ENCODE data around the gene CYTH4. TPM values are rescaled to one million over a fixed set of nuclear protein-coding genes. Genes with fewer than 3 reads are reported as not detected.
"Not testable (repeated sequence)": the region's sequence is repeated elsewhere in the genome, so short reads cannot be mapped to it uniquely, and the experiment has no call there.

Gene CYTH4
- polyA plus RNA-seq, 1 experiment: not detected

DNA sequence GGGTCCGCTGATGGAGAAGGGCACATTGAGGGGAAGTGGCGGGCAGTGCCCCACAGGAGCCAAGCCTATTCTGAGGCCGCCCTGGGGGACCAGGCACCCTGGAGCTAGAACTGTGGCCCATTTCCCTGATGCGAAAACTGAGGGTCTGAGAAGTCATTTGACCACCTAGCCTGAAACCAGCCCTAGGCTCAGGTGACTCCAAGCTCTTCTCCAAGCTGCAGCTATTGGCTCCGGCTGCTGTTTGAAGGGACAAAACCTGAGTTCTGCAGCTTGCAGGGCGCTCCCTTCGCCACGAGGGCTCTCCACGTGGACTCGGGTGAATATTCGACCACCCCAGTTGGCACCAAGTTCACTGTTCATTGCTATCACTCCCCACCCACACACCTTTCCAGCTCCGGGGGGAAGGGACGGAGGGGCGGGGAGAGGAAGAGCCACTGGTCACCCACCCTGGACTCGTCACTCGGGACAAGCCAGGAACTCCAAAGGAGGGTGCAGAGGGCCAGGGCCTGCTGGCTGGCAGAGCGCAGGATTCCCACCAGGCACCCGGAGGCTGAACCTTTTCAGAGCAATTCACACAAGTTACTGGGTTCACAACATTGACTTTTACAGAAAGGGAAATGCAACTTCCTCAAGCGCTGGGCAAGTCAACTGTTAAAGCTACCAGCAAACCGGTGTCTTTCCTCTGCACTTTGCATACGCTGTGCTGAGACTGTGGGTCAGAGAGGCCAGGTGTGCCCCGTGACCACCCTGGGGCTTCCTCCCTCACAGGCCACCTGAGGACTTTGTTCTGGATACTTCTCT, 37.2 kb upstream of the CYTH4 start:
- no peaks in the 10 kb centered on the region for H3K36me3 ChIP-seq (ENCODE audit: control insufficient read depth, insufficient read depth, low read length)

DNA sequence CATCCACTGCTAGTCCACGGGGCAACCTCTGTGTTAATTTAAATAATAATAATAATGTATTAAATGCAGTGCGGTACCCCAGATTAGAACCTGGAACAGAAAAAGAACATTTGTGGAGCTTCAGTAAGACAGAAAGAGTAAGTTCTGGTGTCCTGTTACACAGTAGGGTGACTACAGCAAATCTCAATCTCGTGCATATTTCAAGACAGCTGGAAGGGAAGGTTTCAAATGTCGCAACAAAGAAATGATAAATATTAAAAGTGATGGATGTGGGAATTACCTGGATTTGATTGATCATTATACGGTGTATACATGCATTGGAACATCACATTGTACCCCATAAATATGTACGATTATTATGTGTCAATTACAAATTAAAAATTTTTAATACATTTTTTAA, 36.6 kb upstream of the CYTH4 start:
- Histone ChIP-seq H3K36me3 (ENCODE audit: control insufficient read depth, insufficient read depth, low read length) (no peaks in the 10 kb centered on the region), H3K4me3 (ENCODE audit: low read depth, low read length) (no peak overlapping the region), H3K27me3 (ENCODE audit: control insufficient read depth, insufficient read depth, low read length) (no peaks in the 10 kb centered on the region; the same call in 1 of the 2 replicates)
- DNase-seq (ENCODE audit: low read depth): no peak
- ChIA-PET CTCF (interaction anchor here (0.9 to 6.9 kb wide), 4 partner anchors 15 to 21 kb away, joined by 3 to 83 read pairs (median 6); no protein-coding TSS in a partner anchor), POLR2A (no interaction called here)
- TF ChIP-seq CTCF (IDR thresholded peaks at IDR 0.05; ENCODE audit: insufficient read depth, low read depth, low read length): no peak

More for the DNA sequence above, 37.2 kb upstream of the CYTH4 start:
- no peak for TF ChIP-seq CTCF (IDR thresholded peaks at IDR 0.05; ENCODE audit: insufficient read depth, low read depth, low read length)
- ChIA-PET CTCF (interaction anchor here (0.6 to 6.9 kb wide), 6 partner anchors 15 to 48 kb away, joined by 3 to 83 read pairs (median 6); no protein-coding TSS in a partner anchor), POLR2A (no interaction called here)
- no peak overlapping the region for H3K4me3 ChIP-seq (ENCODE audit: low read depth, low read length)
- DNase-seq (ENCODE audit: low read depth): no peak
- H3K27me3 ChIP-seq (ENCODE audit: control insufficient read depth, insufficient read depth, low read length): no peaks in the 10 kb centered on the region; the same call in 1 of the 2 replicates

DNA sequence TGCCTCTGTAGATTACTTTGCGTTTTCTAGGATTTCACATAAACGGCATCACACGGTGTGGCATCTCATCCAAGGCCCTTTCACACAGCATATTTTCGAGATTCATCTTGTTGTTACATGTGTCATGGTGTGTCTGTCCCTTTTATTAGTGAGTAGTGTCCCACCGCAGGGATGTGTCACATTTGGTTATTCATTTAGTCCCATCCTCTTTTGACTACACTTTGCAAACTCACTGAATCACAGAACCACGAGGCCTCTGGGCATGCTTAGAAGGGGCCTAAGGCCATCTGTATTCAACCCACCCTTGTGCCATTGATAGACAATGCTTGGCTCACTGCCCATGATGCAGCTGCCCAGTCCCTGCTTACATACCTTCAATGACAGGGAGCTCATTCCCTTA, 34.1 kb upstream of the CYTH4 start:
- DNase-seq (ENCODE audit: low read depth): no peak
- Histone ChIP-seq H3K36me3 (ENCODE audit: control insufficient read depth, insufficient read depth, low read length) (no peaks in the 10 kb centered on the region), H3K4me3 (ENCODE audit: low read depth, low read length) (no peak overlapping the region), H3K27me3 (ENCODE audit: control insufficient read depth, insufficient read depth, low read length) (peaks cover 1% of the 10 kb centered on the region)
- CTCF ChIA-PET: interaction anchor here (0.6 to 0.7 kb wide), 2 partner anchors 11 to 1191 kb away, joined by 3 to 4 read pairs; no protein-coding TSS in a partner anchor
- POLR2A ChIA-PET: no interaction called here
- TF ChIP-seq CTCF (IDR thresholded peaks at IDR 0.05; ENCODE audit: insufficient read depth, low read depth, low read length): no peak

DNA sequence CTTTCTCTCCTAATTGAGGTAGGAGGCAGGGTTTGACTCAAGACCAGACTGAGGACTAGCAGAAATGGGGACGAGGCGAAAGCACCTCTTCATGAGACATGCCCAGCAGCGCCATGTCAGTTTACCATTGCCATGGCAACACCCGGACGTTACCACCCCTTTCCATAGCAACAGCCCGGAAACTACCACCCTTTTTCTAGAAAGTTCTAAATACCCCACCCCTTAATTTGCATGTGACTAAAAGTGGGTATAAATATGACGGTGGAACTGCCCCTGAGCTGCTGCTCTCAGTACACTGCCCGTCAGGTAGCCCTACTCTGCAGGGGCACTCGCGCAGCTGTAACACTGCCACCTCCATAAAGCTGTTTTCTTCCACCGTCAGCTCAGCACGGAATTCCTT, 32.3 kb upstream of the CYTH4 start:
- DNase-seq (ENCODE audit: low read depth): no peak
- CTCF ChIA-PET: interaction anchor here (4.0 kb wide), 1 partner anchor 10 kb away, joined by 26 read pairs; no protein-coding TSS in a partner anchor
- no peak for TF ChIP-seq CTCF (IDR thresholded peaks at IDR 0.05; ENCODE audit: insufficient read depth, low read depth, low read length)
- H3K4me3 ChIP-seq (ENCODE audit: low read depth, low read length): no peak overlapping the region
- H3K27me3 ChIP-seq (ENCODE audit: control insufficient read depth, insufficient read depth, low read length): peaks cover 1% of the 10 kb centered on the region
- POLR2A ChIA-PET: no interaction called here
- H3K36me3 ChIP-seq (ENCODE audit: control insufficient read depth, insufficient read depth, low read length): no peaks in the 10 kb centered on the region

GRCh38 chr22:37251836-37252235, 30.5 kb upstream of the CYTH4 start:
- H3K27me3 ChIP-seq (ENCODE audit: control insufficient read depth, insufficient read depth, low read length); POLR2A ChIA-PET: not testable (repeated sequence)
- CTCF ChIA-PET: interaction anchor here (0.8 to 4.0 kb wide), 2 partner anchors 9 to 16 kb away, joined by 3 to 26 read pairs; no protein-coding TSS in a partner anchor

More at GRCh38 chr22:37251836-37252235, 30.5 kb upstream of the CYTH4 start:
- not testable (repeated sequence) for H3K36me3 ChIP-seq (ENCODE audit: control insufficient read depth, insufficient read depth, low read length); H3K4me3 ChIP-seq (ENCODE audit: low read depth, low read length); DNase-seq (ENCODE audit: low read depth)
